ENCODE measurements around the gene CMTR2. TPM values are rescaled to one million over a fixed set of nuclear protein-coding genes. Genes with fewer than 3 reads are reported as not detected.

CMTR2 gene
- total and polyA plus RNA-seq, 2 donors (not counting 1 experiment from before 2014, with no cell fraction given), result 10.1 to 41.3 TPM

DNA sequence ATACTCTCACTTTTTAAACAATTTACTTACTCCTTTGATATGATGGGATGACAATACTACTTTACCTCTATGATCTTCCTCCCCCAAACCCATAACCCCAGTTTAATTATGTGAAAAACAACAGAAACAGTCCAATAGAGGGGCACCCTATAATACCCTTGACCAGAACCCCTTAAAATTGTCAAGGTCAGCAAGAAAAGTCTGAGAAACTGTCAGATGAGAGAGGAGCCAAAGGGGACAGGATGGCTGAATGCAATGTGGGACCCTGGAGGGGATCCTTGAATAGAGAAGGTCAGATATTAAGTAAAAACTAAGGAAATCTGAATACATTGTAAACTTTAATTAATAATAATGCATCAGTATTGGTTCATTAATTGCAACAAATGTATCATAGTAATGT lies 42.9 kb downstream of the CMTR2 start:
- Histone ChIP-seq H3K4me2 (replicated peaks; ENCODE audit: low read depth, low read length, poor library complexity, severe bottlenecking) (no peak overlapping the region), H3K9ac (ENCODE audit: low read length) (no peak overlapping the region), H3K9me3 (ENCODE audit: control extremely low read depth in 1 of 3, control insufficient read depth in 2 of 3, insufficient read depth in 1 of 3, low read length in 2 of 3) (no peaks in the 10 kb centered on the region), H3K36me3 (replicated peaks in 1 of 2; ENCODE audit: control extremely low read depth in 1 of 2, control insufficient read depth in 1 of 2, extremely low read depth in 1 of 2, insufficient read depth in 2 of 2, low read length in 1 of 2) (no peaks in the 10 kb centered on the region), H3K27ac (ENCODE audit: low read length in 2 of 2) (no peak overlapping the region), H3K79me2 (ENCODE audit: control insufficient read depth, insufficient read depth, low read length) (no peaks in the 10 kb centered on the region), H3K27me3 (replicated peaks in 1 of 4; ENCODE audit: control extremely low read depth in 1 of 4, control insufficient read depth in 3 of 4, insufficient read depth in 4 of 4, low read length in 3 of 4) (no peaks in the 10 kb centered on the region), H4K20me1 (ENCODE audit: control insufficient read depth, insufficient read depth, low read length, poor library complexity, severe bottlenecking) (no peaks in the 10 kb centered on the region), H3K4me3 (ENCODE audit: control extremely low read depth in 1 of 5, extremely low read depth in 1 of 5, insufficient read depth in 1 of 5, low read depth in 2 of 5, low read length in 4 of 5) (no peak overlapping the region), H2AFZ (ENCODE audit: insufficient read depth, low read depth, low read length, poor library complexity, severe bottlenecking) (no peak overlapping the region), H3K4me1 (ENCODE audit: control insufficient read depth in 2 of 2, insufficient read depth in 2 of 2, low read length in 2 of 2) (no peaks in the 10 kb centered on the region)
- TF ChIP-seq EZH2 (IDR thresholded peaks at IDR 0.05; ENCODE audit: borderline replicate concordance, insufficient read depth, low read depth, low read length, poor library complexity, severe bottlenecking), result no peak
- TF ChIP-seq, protein P1, sequence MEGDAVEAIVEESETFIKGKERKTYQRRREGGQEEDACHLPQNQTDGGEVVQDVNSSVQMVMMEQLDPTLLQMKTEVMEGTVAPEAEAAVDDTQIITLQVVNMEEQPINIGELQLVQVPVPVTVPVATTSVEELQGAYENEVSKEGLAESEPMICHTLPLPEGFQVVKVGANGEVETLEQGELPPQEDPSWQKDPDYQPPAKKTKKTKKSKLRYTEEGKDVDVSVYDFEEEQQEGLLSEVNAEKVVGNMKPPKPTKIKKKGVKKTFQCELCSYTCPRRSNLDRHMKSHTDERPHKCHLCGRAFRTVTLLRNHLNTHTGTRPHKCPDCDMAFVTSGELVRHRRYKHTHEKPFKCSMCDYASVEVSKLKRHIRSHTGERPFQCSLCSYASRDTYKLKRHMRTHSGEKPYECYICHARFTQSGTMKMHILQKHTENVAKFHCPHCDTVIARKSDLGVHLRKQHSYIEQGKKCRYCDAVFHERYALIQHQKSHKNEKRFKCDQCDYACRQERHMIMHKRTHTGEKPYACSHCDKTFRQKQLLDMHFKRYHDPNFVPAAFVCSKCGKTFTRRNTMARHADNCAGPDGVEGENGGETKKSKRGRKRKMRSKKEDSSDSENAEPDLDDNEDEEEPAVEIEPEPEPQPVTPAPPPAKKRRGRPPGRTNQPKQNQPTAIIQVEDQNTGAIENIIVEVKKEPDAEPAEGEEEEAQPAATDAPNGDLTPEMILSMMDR (IDR thresholded peaks at IDR 0.05), result no peak
- no peaks in the 10 kb centered on the region for H3K4me1 Mint-ChIP-seq
- CTCF ChIA-PET, result no interaction called here
- ATAC-seq (ENCODE audit: low read depth) (no peak), DNase-seq (no peak)
- no peaks in the 10 kb centered on the region for H3K9me3 Mint-ChIP-seq (ENCODE audit: insufficient read depth)
- no peak overlapping the region for H3K4me3 Mint-ChIP-seq
- no peak overlapping the region for H3K27ac Mint-ChIP-seq
- peaks cover 11% of the 10 kb centered on the region for H3K27me3 Mint-ChIP-seq
- POLR2A ChIA-PET, result no interaction called here
- intact Hi-C loops (cut with micrococcal nuclease), result no loop called here

DNA sequence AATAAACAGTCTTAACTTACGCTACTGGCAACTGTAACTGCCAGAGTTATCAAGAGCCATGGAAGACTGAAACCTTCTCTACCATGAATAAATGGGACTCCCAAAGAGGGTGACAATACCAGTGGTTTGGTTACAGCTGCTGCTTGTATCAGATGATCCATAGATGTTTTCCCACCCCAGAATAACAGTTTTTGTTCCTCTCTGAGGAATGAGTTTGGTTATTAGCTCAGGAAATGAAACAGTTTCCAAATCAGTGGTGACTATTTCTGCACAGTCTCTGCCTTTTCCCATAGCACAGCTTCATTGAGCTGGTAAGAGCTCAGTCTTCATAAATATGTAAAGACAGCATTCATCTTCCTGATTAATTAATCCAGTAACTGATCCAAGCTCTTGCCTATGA lies 44.7 kb downstream of the CMTR2 start:
- Mint-ChIP-seq H3K4me1 (no peaks in the 10 kb centered on the region), H3K27me3 (peaks cover 11% of the 10 kb centered on the region), H3K27ac (no peak overlapping the region), H3K9me3 (ENCODE audit: insufficient read depth) (no peaks in the 10 kb centered on the region), H3K4me3 (no peak overlapping the region)
- no peak overlapping the region for H3K27ac ChIP-seq (ENCODE audit: low read length in 2 of 2)
- no peak overlapping the region for H3K4me2 ChIP-seq (replicated peaks; ENCODE audit: low read depth, low read length, poor library complexity, severe bottlenecking)
- TF ChIP-seq, protein P1 (IDR thresholded peaks at IDR 0.05), result no peak
- TF ChIP-seq EZH2 (IDR thresholded peaks at IDR 0.05; ENCODE audit: borderline replicate concordance, insufficient read depth, low read depth, low read length, poor library complexity, severe bottlenecking), result no peak
- no peaks in the 10 kb centered on the region for H3K79me2 ChIP-seq (ENCODE audit: control insufficient read depth, insufficient read depth, low read length)
- no peak overlapping the region for H2AFZ ChIP-seq (ENCODE audit: insufficient read depth, low read depth, low read length, poor library complexity, severe bottlenecking)
- H3K4me3 ChIP-seq (ENCODE audit: control extremely low read depth in 1 of 5, extremely low read depth in 1 of 5, insufficient read depth in 1 of 5, low read depth in 2 of 5, low read length in 4 of 5), result no peak overlapping the region
- no peaks in the 10 kb centered on the region for H3K9me3 ChIP-seq (ENCODE audit: control extremely low read depth in 1 of 3, control insufficient read depth in 2 of 3, insufficient read depth in 1 of 3, low read length in 2 of 3)
- ATAC-seq (ENCODE audit: low read depth), result no peak
- no peaks in the 10 kb centered on the region for H4K20me1 ChIP-seq (ENCODE audit: control insufficient read depth, insufficient read depth, low read length, poor library complexity, severe bottlenecking)
- CTCF ChIA-PET, result no interaction called here
- no peak overlapping the region for H3K9ac ChIP-seq (ENCODE audit: low read length)
- H3K27me3 ChIP-seq (replicated peaks in 1 of 4; ENCODE audit: control extremely low read depth in 1 of 4, control insufficient read depth in 3 of 4, insufficient read depth in 4 of 4, low read length in 3 of 4), result no peaks in the 10 kb centered on the region
- POLR2A ChIA-PET, result no interaction called here
- H3K36me3 ChIP-seq (replicated peaks in 1 of 2; ENCODE audit: control extremely low read depth in 1 of 2, control insufficient read depth in 1 of 2, extremely low read depth in 1 of 2, insufficient read depth in 2 of 2, low read length in 1 of 2), result no peaks in the 10 kb centered on the region
- no peak for DNase-seq
- intact Hi-C loops (cut with micrococcal nuclease), result no loop called here
- WGBS (ENCODE audit: insufficient coverage), result 100% methylated on average over 1 of the region's 1 CpG
- H3K4me1 ChIP-seq (ENCODE audit: control insufficient read depth in 2 of 2, insufficient read depth in 2 of 2, low read length in 2 of 2), result no peaks in the 10 kb centered on the region

All from B cell (primary cell).